Loucy (cell line): ENCODE data around the gene SLAMF6.

Experiments used
- H2AFZ ChIP-seq: fragments of 200-600 bp; sonication (generic); 2 replicates; pipeline ENCODE4 v1.6.0; 2016; ENCODE audit warnings: antibody characterized with exemption, mild to moderate bottlenecking, low read length, moderate library complexity
- H3F3A ChIP-seq: fragments of 200-600 bp; 2 replicates; pipeline ENCODE4 v1.6.0; 2016; ENCODE audit warnings: antibody characterized with exemption, low read depth, mild to moderate bottlenecking
- H3K27me3 ChIP-seq: fragments of 200-600 bp; sonication (generic); 2 replicates; pipeline ENCODE4 v1.6.1; 2014; ENCODE audit warnings: low read length, mild to moderate bottlenecking; ENCODE audit not compliant: insufficient read depth, poor library complexity, severe bottlenecking
- H3K36me3 ChIP-seq: fragments of 200-600 bp; sonication (generic); 2 replicates; pipeline ENCODE4 v1.6.1; 2016; ENCODE audit warnings: low read length; ENCODE audit not compliant: insufficient read depth
- H3K4me1 ChIP-seq: fragments of 200-600 bp; sonication (generic); 2 replicates; pipeline ENCODE4 v1.5.1; 2014; ENCODE audit warnings: low read length, mild to moderate bottlenecking; ENCODE audit not compliant: insufficient read depth, poor library complexity, severe bottlenecking
- H3K4me2 ChIP-seq: fragments of 200-600 bp; sonication (generic); 2 replicates; pipeline ENCODE4 v1.6.0; 2014; ENCODE audit warnings: antibody characterized with exemption, low read length, low read depth, mild to moderate bottlenecking; ENCODE audit not compliant: poor library complexity, severe bottlenecking
- H3K4me3 ChIP-seq: fragments of 200-600 bp; sonication (generic); 2 replicates; pipeline ENCODE4 v1.5.1; 2014; ENCODE audit warnings: low read length, mild to moderate bottlenecking, mixed read lengths; ENCODE audit not compliant: poor library complexity, severe bottlenecking
- H3K79me2 ChIP-seq: fragments of 200-600 bp; sonication (generic); 2 replicates; pipeline ENCODE4 v1.6.1; 2014; ENCODE audit warnings: low read length; ENCODE audit not compliant: insufficient read depth
- H3K9ac ChIP-seq: fragments of 200-600 bp; sonication (generic); 2 replicates; pipeline ENCODE4 v1.6.0; 2014; ENCODE audit warnings: mild to moderate bottlenecking, low read depth, low read length, moderate library complexity; ENCODE audit not compliant: poor library complexity, severe bottlenecking
- H3K9me2 ChIP-seq: fragments of 200-600 bp; sonication (generic); replicated peaks from 2 replicates; pipeline ENCODE4 v1.6.1; 2016; ENCODE audit warnings: low read depth, low read length, mixed read lengths
- H3K9me3 ChIP-seq: fragments of 200-600 bp; sonication (generic); 2 replicates; pipeline ENCODE4 v1.6.1; 2014; ENCODE audit warnings: mild to moderate bottlenecking, antibody characterized with exemption, low read length, low read depth; ENCODE audit not compliant: insufficient read depth
- H4K20me1 ChIP-seq: fragments of 200-600 bp; sonication (generic); 2 replicates; pipeline ENCODE4 v1.6.0; 2014; ENCODE audit warnings: antibody characterized with exemption, low read length, mild to moderate bottlenecking; ENCODE audit not compliant: insufficient read depth, poor library complexity, severe bottlenecking
- EZH2phosphoT487 ChIP-seq: fragments of 200-600 bp; IDR thresholded peaks from 2 replicates; pipeline ENCODE4 v1.6.1; 2018; ENCODE audit warnings: antibody characterized with exemption, mild to moderate bottlenecking, moderate library complexity, borderline replicate concordance
- TF ChIP-seq, protein P1 (sequence below): fragments of 200-600 bp; sonication (generic); conservative IDR thresholded peaks from 2 replicates; pipeline ENCODE4 v1.5.1; 2014; ENCODE audit warnings: mild to moderate bottlenecking, antibody characterized with exemption, low read length

SLAMF6 gene

DNA sequence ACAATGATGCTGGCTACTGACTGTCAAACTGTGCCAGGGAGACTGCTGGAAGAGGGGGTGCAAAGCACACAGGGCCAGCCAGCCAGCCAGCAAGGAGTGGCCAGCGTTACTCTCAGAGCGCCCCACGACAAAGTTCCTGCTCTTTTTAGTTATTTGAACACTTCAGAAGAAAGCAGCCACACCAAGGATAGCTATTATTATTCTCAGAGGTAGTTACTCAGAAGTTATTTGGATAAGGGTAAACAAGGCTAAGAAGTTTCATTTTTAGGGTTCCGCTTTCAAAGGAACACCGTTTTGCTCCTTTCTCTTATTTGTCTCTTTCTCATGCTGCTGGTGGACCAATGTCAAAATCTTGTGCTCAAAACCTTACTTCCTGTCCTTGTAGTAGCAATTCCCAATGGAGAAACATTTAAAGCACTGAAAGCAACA lies 62.8 kb downstream of the SLAMF6 start:
- Histone ChIP-seq H3K4me1 (peaks cover 15% of the 10 kb centered on the region), H3K27me3 (no peaks in the 10 kb centered on the region), H2AFZ (peak overlapping the region; percentile 86), H3F3A (no peaks in the 10 kb centered on the region), H3K9me3 (no peaks in the 10 kb centered on the region), H3K4me2 (peak overlapping the region; percentile 14), H4K20me1 (no peaks in the 10 kb centered on the region), H3K9me2 (no peaks in the 10 kb centered on the region), H3K36me3 (no peaks in the 10 kb centered on the region), H3K4me3 (no peak overlapping the region), H3K79me2 (no peaks in the 10 kb centered on the region), H3K9ac (no peak overlapping the region)
- TF ChIP-seq, protein P1, sequence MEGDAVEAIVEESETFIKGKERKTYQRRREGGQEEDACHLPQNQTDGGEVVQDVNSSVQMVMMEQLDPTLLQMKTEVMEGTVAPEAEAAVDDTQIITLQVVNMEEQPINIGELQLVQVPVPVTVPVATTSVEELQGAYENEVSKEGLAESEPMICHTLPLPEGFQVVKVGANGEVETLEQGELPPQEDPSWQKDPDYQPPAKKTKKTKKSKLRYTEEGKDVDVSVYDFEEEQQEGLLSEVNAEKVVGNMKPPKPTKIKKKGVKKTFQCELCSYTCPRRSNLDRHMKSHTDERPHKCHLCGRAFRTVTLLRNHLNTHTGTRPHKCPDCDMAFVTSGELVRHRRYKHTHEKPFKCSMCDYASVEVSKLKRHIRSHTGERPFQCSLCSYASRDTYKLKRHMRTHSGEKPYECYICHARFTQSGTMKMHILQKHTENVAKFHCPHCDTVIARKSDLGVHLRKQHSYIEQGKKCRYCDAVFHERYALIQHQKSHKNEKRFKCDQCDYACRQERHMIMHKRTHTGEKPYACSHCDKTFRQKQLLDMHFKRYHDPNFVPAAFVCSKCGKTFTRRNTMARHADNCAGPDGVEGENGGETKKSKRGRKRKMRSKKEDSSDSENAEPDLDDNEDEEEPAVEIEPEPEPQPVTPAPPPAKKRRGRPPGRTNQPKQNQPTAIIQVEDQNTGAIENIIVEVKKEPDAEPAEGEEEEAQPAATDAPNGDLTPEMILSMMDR: no peak
- no peak for TF ChIP-seq EZH2phosphoT487

DNA sequence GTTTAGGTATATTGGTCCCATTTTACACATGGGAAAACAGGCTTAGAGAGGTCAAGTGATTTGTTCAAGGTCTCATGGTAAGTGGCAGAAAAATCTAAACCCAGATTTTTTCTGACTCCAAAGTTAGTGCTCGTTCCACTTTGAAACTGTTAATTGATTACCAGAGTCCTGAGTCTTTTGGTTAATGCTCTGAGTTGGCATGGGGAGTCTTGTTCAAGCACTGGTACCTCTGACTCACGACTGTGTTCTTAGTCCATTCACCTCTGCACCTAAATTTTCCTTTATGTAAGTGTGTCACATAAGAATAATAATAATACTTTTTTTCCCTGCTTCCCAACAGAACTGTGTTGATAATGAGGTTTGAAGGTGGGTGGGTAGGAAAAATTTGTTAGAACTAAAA lies 63.4 kb downstream of the SLAMF6 start:
- peaks cover 15% of the 10 kb centered on the region for H3K4me1 ChIP-seq
- H2AFZ ChIP-seq: no peak overlapping the region
- H3K27me3 ChIP-seq: no peaks in the 10 kb centered on the region
- TF ChIP-seq, protein P1: no peak
- no peak for TF ChIP-seq EZH2phosphoT487
- no peaks in the 10 kb centered on the region for H3F3A ChIP-seq
- no peaks in the 10 kb centered on the region for H3K9me2 ChIP-seq
- H3K79me2 ChIP-seq: no peaks in the 10 kb centered on the region
- no peaks in the 10 kb centered on the region for H3K9me3 ChIP-seq
- no peak overlapping the region for H3K4me2 ChIP-seq
- no peak overlapping the region for H3K4me3 ChIP-seq
- no peaks in the 10 kb centered on the region for H3K36me3 ChIP-seq
- H4K20me1 ChIP-seq: no peaks in the 10 kb centered on the region
- no peak overlapping the region for H3K9ac ChIP-seq

DNA sequence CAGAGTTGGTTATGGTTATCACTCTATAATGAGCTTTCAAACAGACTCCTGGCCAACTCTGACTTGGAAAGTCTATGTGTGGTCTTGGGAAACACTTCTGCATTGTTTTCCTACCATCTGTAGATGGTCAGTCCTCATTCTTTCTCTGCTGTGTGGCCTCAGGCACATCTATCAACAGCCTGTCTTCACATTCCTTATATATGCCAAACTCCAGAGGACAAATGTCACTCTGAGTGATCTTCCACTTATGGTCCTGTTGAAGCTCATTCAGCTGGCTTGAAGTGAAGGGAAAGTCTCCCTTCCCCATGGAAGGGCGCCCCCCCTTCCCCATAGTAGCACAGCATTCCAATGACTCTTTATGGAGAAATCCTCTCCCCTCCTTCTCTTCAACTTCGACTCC lies 64.0 kb downstream of the SLAMF6 start:
- no peak overlapping the region for H2AFZ ChIP-seq

More for the DNA sequence above, 64.0 kb downstream of the SLAMF6 start:
- Histone ChIP-seq H3K9ac (no peak overlapping the region), H4K20me1 (no peaks in the 10 kb centered on the region), H3K4me3 (no peak overlapping the region), H3K4me1 (peaks cover 15% of the 10 kb centered on the region), H3K9me2 (no peaks in the 10 kb centered on the region), H3K36me3 (no peaks in the 10 kb centered on the region), H3K4me2 (no peak overlapping the region), H3K27me3 (no peaks in the 10 kb centered on the region), H3K79me2 (no peaks in the 10 kb centered on the region), H3K9me3 (no peaks in the 10 kb centered on the region), H3F3A (no peaks in the 10 kb centered on the region)
- TF ChIP-seq, protein P1: no peak
- TF ChIP-seq EZH2phosphoT487: no peak
